Measurements from ENCODE around the gene TPK1. TPM values are rescaled to one million over a fixed set of nuclear protein-coding genes. Genes with fewer than 3 reads are reported as not detected.

Gene TPK1
- total and polyA plus RNA-seq, 2 of the 8 experiments (the other 6 are each of a cell fraction or from before 2014, with no cell fraction given): 1.9 to 2.7 TPM

DNA sequence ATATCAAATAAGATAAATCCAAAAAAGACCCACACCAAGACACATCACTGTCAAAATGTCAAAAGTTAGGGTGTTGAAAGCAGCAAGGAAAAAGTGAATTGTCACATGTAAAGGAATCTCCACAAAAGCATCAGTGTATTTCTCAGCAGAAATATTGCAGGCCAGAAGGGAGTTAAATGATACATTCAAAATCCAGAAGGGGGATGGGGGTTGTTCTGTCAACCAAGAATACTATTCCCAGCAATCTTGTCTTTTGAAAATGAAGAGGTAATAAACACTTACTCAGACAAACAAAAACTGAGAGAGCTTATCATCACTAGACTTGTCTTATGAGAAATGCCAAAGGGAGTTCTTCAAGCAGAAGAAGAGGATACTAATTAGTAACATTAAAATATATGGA lies 241.3 kb downstream of the TPK1 start:
- no peaks in the 10 kb centered on the region for H3K4me1 ChIP-seq (replicated peaks in 1 of 4; ENCODE audit: control insufficient read depth in 3 of 4, insufficient read depth in 4 of 4, low read length in 3 of 4)
- CTCF ChIA-PET (ENCODE audit: partially characterized antibody): no interaction called here
- no peak overlapping the region for H2AK5ac ChIP-seq (ENCODE audit: low read depth, low read length)
- H2BK5ac ChIP-seq (ENCODE audit: low read depth, low read length): no peak overlapping the region
- FAIRE-seq: no peak
- H4K91ac ChIP-seq (replicated peaks; ENCODE audit: insufficient read length, low read length): no peak overlapping the region
- H3K9me3 ChIP-seq (ENCODE audit: insufficient read depth in 2 of 2, low read depth in 1 of 2, low read length in 1 of 2): peaks cover 0 to 4% of the 10 kb centered on the region in 2 experiments; a peak in 1 of 4 replicates
- no peak overlapping the region for H3K4me3 ChIP-seq (ENCODE audit: extremely low read depth in 1 of 4, insufficient read depth in 2 of 4, low read depth in 3 of 4, low read length in 4 of 4)
- H2BK15ac ChIP-seq (ENCODE audit: low read length): no peak overlapping the region
- no peak for DNase-seq (ENCODE audit: low read depth in 1 of 2, low spot score in 2 of 2)
- POLR2A ChIA-PET (ENCODE audit: partially characterized antibody): no interaction called here
- no peaks in the 10 kb centered on the region for H3K79me2 ChIP-seq (ENCODE audit: control insufficient read depth in 1 of 2, insufficient read depth in 2 of 2, low read length in 2 of 2)
- H4K20me1 ChIP-seq (replicated peaks in 1 of 2; ENCODE audit: control insufficient read depth in 1 of 2, insufficient read depth in 2 of 2, low read length in 2 of 2): no peaks in the 10 kb centered on the region
- H3K4ac ChIP-seq (replicated peaks; ENCODE audit: insufficient read length, low read depth, low read length): no peak overlapping the region
- no peaks in the 10 kb centered on the region for H3K79me1 ChIP-seq (ENCODE audit: low read depth, low read length)
- no peak overlapping the region for H3K56ac ChIP-seq (replicated peaks; ENCODE audit: insufficient read length, low read depth, low read length)
- no peak overlapping the region for H3K18ac ChIP-seq (ENCODE audit: extremely low read depth, low read length)
- H3K27me3 ChIP-seq (replicated peaks in 1 of 4; ENCODE audit: control insufficient read depth in 3 of 4, extremely low read depth in 1 of 4, insufficient read depth in 3 of 4, low read length in 3 of 4): no peaks in the 10 kb centered on the region
- TF ChIP-seq CTBP2 (IDR thresholded peaks at IDR 0.05; ENCODE audit: borderline replicate concordance, insufficient read depth, insufficient read length, low read length) (no peak), GABPA (IDR thresholded peaks at IDR 0.05; ENCODE audit: borderline replicate concordance, insufficient read depth, low read length) (no peak), RFX5 (IDR thresholded peaks at IDR 0.05; ENCODE audit: borderline replicate concordance, low read depth, low read length) (no peak), NANOG (IDR thresholded peaks at IDR 0.05; ENCODE audit: insufficient read depth, low read depth, low read length, poor library complexity, severe bottlenecking) (no peak), PHF8 (conservative IDR thresholded peaks at IDR 0.05; ENCODE audit: low read depth, low read length) (no peak), RNF2 (IDR thresholded peaks at IDR 0.05; ENCODE audit: borderline replicate concordance, low read depth, low read length, missing control alignments, poor library complexity, severe bottlenecking) (no peak)
- TF ChIP-seq, protein P1, sequence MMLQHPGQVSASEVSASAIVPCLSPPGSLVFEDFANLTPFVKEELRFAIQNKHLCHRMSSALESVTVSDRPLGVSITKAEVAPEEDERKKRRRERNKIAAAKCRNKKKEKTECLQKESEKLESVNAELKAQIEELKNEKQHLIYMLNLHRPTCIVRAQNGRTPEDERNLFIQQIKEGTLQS (IDR thresholded peaks at IDR 0.05; ENCODE audit: insufficient read depth, low read depth, low read length): no peak
- H2BK12ac ChIP-seq (ENCODE audit: low read depth, low read length): no peak overlapping the region
- H3K4me2 ChIP-seq (ENCODE audit: insufficient read depth in 1 of 2, low read depth in 2 of 2, low read length in 2 of 2): no peak overlapping the region
- no peaks in the 10 kb centered on the region for H3K23me2 ChIP-seq (ENCODE audit: low read depth, low read length)
- H3K23ac ChIP-seq (ENCODE audit: insufficient read length): no peak overlapping the region
- H3K36me3 ChIP-seq (ENCODE audit: control insufficient read depth in 2 of 4, insufficient read depth in 4 of 4, low read length in 3 of 4): no peaks in the 10 kb centered on the region
- no peak overlapping the region for H2AFZ ChIP-seq (ENCODE audit: low read length)
- no peak overlapping the region for H3K9ac ChIP-seq (replicated peaks in 1 of 4; ENCODE audit: extremely low read depth in 1 of 4, low read depth in 3 of 4, low read length in 3 of 4)
- no peak overlapping the region for H2BK120ac ChIP-seq (replicated peaks; ENCODE audit: low read depth, low read length)
- no peak overlapping the region for H3K14ac ChIP-seq (ENCODE audit: insufficient read length)
- no peak overlapping the region for H2BK20ac ChIP-seq (ENCODE audit: low read length)
- no peak overlapping the region for H4K5ac ChIP-seq (ENCODE audit: insufficient read length, low read depth, low read length)
- no peak overlapping the region for H4K8ac ChIP-seq (ENCODE audit: extremely low read depth, insufficient read depth, low read length)
- no peak overlapping the region for H3K27ac ChIP-seq (ENCODE audit: low read depth, low read length)

All from H1 (cell line).